NCI-H2196 treated with DMSO at 0.1 percent for 48 hours (cell line): ENCODE data around the gene WDR45.

ENCODE experiments used
- DNase-seq: peaks from one replicate; lab custom pipeline; 2025; ENCODE audit not compliant: unreplicated experiment; lab: John Stamatoyannopoulos, UW

The WDR45 gene

DNA sequence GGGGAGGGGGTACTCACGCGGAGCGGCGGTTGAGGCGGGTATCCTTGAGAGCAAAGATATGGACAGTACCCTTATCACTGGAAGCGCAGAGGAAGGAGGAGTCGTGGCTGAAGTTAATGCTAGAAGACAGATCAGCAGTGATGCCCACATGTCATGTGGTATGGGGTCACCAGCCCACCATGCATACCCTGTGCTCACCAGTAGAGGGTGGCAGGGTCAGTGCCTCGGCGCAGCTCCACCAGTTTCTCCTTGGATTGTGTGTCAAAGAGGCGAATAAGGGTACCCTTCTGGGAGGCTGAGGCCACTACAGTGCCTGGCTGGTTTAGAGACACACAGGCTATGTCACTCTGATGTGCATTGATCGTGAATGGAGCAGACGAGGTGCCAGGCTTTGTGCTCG, 4.3 kb downstream of the WDR45 start:
- DNase-seq = no peak

GRCh38 chrX:49073601-49074575, 5.8 kb downstream of the WDR45 start, which contains the start of gene PRAF2:
Gene PRAF2 (minus strand): TSS chrX:49074002. CDS start chrX:49073987, 15 bp downstream.
- peak; percentile 70 for DNase-seq

DNA sequence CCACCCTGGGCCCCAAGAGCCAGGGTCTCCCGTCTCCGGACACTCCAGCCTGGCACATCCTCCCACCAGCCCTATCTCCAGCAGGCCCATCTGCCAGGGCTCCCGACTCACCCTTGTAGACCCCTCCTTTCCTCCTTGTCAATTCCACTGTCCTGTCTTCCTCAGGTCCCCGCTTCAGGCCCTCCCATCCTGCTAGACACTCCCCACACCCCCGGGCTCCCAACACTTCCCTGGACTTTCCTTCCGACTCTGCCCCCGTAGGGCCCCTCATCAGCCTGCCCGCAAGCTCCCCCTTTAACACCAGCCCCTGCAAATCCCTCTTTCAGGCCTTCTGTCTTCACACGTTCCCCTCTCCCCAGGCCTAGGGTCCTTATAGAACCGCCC, 7.0 kb downstream of the WDR45 start:
- DNase-seq = no peak

- no peak for DNase-seq
Observed at GRCh38 chrX:49071877-49072711, 7.6 kb downstream of the WDR45 start.

- DNase-seq = no peak
Observed at GRCh38 chrX:49070988-49071387, 8.7 kb downstream of the WDR45 start.

- DNase-seq = no peak
Observed at GRCh38 chrX:49069038-49069437, 10.6 kb downstream of the WDR45 start.

DNA sequence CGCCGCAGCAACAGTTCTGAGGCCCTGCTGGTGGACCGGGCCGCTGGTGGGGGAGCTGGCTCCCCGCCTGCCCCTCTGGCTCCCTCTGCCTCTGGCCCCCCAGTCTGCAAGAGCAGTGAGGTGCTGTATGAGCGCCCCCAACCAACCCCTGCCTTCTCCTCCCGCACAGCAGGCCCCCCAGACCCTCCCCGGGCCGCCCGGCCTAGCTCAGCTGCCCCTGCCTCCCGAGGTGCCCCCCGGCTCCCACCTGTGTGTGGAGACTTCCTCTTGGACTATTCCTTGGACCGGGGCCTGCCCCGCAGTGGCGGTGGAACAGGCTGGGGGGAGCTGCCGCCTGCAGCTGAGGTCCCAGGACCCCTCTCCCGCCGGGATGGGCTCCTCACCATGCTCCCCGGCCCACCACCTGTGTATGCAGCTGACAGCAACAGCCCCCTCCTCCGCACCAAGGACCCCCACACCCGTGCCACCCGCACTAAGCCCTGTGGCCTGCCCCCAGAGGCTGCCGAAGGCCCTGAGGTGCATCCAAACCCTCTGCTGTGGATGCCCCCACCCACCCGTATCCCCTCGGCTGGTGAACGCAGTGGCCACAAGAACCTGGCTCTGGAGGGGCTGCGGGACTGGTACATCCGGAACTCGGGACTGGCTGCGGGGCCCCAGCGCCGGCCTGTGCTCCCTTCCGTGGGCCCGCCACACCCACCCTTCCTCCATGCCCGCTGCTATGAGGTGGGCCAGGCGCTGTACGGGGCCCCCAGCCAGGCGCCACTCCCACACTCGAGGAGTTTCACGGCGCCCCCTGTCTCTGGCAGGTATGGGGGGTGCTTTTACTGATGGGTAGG, 12.2 kb downstream of the WDR45 start:
- DNase-seq = no peak

DNA sequence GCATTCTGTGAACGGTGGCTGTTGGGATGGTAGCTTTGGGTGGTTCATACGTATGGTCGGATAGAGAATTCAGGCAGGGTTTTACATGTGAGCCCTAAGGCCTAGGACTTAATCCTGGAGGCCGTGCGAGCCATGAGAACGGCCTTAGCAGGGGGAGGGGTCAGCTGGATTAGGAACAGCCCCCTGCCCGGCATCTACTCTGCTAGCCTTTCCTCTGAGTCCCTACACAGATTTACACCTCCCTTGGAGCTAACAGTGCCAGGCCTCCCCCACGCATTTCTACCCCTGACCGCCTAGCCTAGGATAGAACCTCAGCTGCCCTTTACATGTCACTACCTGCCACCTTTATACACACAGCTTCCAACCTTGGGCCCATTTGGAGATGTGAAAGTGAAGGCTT, 13.0 kb downstream of the WDR45 start:
- no peak for DNase-seq

GRCh38 chrX:49066278-49066677, 13.4 kb downstream of the WDR45 start:
- DNase-seq = no peak

DNA sequence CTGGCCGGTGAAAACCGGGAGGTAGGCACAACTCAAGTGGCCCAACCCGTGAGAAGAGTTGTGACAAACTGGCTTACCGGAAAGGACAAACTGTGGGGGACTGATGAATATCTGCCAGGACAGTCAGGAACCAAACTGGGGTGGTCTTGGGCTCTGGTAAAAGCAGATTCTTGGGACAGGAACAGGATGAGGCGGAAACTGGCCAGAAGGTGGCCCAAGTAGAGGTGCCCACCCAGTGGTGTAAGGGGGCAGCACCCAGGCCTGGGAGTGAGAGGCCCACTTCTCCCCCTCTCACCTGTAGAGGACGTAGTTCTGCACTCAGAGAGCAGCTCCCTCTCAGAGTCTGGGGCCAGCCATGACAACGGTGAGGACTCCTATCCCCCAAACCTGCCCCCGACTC, 15.0 kb downstream of the WDR45 start:
- no peak for DNase-seq

DNA sequence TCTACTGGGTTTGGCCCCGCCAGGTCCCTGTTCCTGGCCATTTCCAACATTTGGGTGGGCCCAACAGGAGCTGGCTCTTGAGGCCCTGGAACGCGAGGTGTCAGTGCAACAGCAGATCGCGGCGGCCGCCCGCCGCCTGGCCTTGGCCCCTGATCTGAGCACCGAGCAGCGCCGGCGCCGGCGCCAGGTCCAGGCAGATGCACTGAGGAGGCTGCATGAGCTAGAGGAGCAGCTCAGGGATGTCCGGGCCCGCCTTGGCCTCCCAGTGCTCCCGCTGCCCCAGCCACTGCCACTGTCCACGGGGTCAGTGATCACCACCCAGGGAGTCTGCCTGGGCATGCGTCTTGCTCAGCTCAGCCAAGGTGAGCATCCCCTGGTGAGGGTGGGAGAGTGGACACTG, 15.4 kb downstream of the WDR45 start:
- DNase-seq = no peak

- DNase-seq = no peak
Observed at GRCh38 chrX:49063715-49064114, 16.0 kb downstream of the WDR45 start.

GRCh38 chrX:49061916-49062315, 17.8 kb downstream of the WDR45 start:
- no peak for DNase-seq

DNA sequence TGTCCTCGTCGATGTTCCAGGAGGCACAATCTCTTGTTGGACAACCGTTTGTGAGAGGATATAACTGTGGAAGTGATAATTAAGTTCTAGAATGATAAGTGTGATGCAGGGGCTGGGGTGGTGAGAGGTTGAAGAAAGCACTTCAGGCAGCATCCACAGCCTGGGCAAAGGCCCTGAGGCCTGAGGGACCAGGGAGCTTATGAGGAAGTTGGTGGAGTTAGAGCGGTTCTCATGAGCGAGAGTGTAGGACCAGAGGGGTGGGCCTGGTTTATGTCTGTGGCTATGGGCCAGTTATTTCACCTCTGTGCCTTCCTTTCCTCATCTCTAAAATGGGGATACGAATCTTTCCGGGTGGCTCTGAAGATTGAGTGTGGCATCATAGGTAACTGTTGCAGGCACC, 18.2 kb downstream of the WDR45 start:
- no peak for DNase-seq

DNA sequence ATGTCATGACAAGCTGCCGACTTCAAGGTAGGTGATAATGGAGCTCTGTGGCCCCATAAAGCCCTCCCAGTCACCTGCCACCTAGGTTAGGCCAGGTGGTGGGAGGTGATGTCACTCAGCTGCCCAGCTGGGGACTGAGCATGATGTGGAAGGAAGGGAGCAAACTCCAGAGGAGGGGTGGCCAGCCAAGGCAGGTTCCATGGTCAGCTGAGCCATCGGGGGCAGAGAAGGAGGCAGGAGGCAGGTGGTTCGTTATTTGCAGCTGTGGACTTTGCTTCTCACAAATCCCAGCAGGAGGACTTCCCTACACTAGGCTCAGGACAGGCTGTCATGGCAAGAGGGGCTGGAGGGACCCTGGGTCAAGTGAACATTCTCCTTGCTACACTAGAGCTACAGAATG, 18.8 kb downstream of the WDR45 start:
- peak; percentile 12 for DNase-seq

DNA sequence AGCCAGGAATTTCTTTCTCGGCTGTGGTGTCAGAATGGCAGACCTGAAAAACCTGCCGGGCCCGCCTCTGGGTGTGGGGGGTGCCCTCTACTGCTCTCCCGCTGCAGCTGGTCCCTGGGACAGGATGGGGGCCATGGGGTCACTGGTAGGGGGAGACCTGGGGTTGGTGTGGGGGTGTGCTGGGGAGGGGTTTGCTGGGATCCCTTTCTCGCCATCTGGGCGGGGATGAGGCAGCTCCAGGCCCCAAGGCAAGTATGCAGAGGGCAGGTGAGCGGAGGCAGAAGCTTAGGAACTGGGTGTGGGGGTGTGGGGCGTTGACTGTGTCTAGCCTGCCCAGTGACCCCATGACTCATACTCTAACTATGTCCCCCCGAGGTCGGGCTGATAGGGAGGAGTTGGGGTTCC, 20.0 kb downstream of the WDR45 start:
- DNase-seq = no peak

DNA sequence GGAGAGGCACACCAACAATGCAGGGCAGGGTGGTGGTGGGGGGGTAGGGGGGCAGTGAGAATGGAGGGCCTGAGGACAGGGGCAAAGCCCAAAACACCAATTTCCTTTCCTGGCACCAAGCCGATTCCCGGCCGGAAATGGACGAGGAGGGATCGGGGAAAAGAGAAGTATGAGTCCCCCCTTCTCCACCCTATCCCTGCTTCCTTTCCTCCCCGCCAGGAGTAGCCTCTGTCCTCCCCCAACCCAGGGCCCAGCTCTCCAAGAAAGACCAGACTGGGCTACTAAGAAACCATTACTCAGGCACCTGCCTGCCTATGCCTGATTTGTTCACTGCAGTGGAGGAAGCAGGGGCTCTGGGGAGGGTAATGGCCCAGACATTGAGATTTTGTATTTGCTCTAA, 20.5 kb downstream of the WDR45 start:
- no peak for DNase-seq

- peak; percentile 4 for DNase-seq
Observed at GRCh38 chrX:49058794-49059193, 20.9 kb downstream of the WDR45 start, which contains the start of gene CCDC120. Gene CCDC120 (plus strand): TSS chrX:49058999. CDS start chrX:49062042, 3,043 bp downstream.

DNA sequence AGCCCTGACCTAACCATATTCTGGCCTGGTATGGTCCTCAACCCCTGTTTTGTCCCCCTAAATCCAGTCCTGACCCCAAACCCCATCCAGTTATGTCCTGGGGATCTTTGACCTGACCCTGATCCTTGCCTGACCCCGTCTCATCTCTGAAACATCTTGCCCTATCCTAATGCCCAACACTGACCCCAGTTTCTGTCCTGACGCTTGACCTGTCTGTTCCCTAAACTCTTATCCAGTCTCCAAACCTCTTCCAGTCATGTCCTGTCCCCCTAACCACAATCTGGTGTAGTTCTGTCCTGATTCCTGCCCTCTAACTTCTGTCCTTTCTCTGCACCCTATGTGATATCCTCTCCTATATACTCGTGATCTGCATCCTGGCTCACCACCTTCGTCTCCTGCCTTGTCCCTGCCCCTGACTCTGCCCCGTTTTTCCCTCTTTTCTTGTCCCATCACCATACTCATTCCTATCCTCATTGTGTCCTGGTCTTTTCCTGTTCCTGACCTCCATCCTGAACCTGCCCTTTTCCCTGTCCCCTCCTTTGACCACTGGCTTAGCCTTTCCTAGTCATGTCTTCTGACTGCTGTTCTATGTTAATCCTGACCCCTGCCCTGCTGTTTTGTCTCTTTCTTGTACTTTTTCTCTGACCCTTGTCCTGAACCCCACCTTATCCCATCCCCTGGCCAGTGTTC, 25.5 kb downstream of the WDR45 start:
- DNase-seq = no peak
